Keratinocyte (primary cell): ENCODE measurements around the gene PGAM4.

Experiments used
- EZH2 ChIP-seq: IDR thresholded peaks from one replicate; pipeline ENCODE4 v1.6.1; 2012; ENCODE audit warnings: inconsistent platforms, mild to moderate bottlenecking, low read length, moderate library complexity
- TF ChIP-seq, protein P1 (sequence below), 3 experiments: IDR thresholded peaks in 1 of 3; conservative IDR thresholded peaks in 1 of 3; optimal IDR thresholded peaks in 1 of 3; 2 replicates in 2 of 3; 3 replicates in 1 of 3; pipeline versions ENCODE3 to v1.5.1; 2011; ENCODE audit warnings: low read length in 3 of 3, mild to moderate bottlenecking in 3 of 3, moderate library complexity in 2 of 3, control low read depth in 1 of 3, inconsistent platforms in 1 of 3; ENCODE audit not compliant: insufficient read depth in 2 of 3; ENCODE audit errors: extremely low read depth in 1 of 3

DNA sequence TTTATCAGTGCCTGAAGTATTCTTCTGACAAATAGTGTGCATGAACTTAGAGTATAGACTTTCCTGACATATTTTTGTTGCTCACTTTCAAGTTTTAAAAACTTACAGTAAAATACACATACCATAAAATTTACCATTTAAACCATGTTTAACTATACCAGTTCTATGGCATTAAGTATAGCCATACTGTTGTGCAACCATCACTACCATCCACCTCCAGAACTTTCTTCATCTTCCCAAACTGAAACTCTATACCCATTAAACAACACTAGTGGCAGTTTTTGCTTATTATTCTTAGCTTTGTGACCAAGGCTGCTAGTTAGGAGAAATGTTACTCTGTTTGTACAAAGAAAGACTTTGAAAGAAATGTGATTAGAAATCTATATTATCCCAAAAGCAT lies 33.1 kb downstream of the PGAM4 start:
- TF ChIP-seq, protein P1, sequence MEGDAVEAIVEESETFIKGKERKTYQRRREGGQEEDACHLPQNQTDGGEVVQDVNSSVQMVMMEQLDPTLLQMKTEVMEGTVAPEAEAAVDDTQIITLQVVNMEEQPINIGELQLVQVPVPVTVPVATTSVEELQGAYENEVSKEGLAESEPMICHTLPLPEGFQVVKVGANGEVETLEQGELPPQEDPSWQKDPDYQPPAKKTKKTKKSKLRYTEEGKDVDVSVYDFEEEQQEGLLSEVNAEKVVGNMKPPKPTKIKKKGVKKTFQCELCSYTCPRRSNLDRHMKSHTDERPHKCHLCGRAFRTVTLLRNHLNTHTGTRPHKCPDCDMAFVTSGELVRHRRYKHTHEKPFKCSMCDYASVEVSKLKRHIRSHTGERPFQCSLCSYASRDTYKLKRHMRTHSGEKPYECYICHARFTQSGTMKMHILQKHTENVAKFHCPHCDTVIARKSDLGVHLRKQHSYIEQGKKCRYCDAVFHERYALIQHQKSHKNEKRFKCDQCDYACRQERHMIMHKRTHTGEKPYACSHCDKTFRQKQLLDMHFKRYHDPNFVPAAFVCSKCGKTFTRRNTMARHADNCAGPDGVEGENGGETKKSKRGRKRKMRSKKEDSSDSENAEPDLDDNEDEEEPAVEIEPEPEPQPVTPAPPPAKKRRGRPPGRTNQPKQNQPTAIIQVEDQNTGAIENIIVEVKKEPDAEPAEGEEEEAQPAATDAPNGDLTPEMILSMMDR (optimal IDR thresholded peaks at IDR 0.05 in 1 of 3, IDR thresholded peaks at IDR 0.05 in 1 of 3, conservative IDR thresholded peaks at IDR 0.05 in 1 of 3; ENCODE audit: extremely low read depth in 1 of 3, insufficient read depth in 2 of 3, low read length in 3 of 3) = no peak
- no peak for TF ChIP-seq EZH2
